H9 (cell line): ENCODE data around the gene XNDC1N. TPM values are rescaled to one million over a fixed set of nuclear protein-coding genes. Genes with fewer than 3 reads are reported as not detected.
"Not testable (repeated sequence)": the region's sequence is repeated elsewhere in the genome, so short reads cannot be mapped to it uniquely, and the experiment has no call there.

Experiments used
- DNase-seq: peaks from one replicate; pipeline ENCODE4 v3.0.0-alpha.2; 2017
- H2AFZ ChIP-seq: one replicate; pipeline ENCODE4 v1.6.1; 2013; ENCODE audit warnings: mild to moderate bottlenecking, low read length, control low read depth, moderate library complexity
- H2AK5ac ChIP-seq: 2 replicates; pipeline ENCODE4 v1.6.1; 2013; ENCODE audit warnings: low read length, control low read depth, mixed read lengths; ENCODE audit not compliant: insufficient read length
- H2BK120ac ChIP-seq: one replicate; pipeline ENCODE4 v1.6.1; 2013; ENCODE audit warnings: low read depth, mild to moderate bottlenecking, low read length, control low read depth, inconsistent platforms; ENCODE audit not compliant: poor library complexity, severe bottlenecking
- H2BK12ac ChIP-seq: 2 replicates; pipeline ENCODE4 v1.6.1; 2013; ENCODE audit warnings: low read length, control low read depth, mixed read lengths, low read depth; ENCODE audit not compliant: insufficient read length
- H2BK15ac ChIP-seq: 2 replicates; pipeline ENCODE4 v1.6.1; 2013; ENCODE audit warnings: low read depth, low read length, control low read depth
- H2BK20ac ChIP-seq: one replicate; pipeline ENCODE4 v1.6.1; 2013; ENCODE audit warnings: low read depth, mild to moderate bottlenecking, low read length, control low read depth, inconsistent platforms; ENCODE audit not compliant: poor library complexity, severe bottlenecking
- H2BK5ac ChIP-seq: 2 replicates; pipeline ENCODE4 v1.6.1; 2013; ENCODE audit warnings: low read length, control low read depth, mixed read lengths; ENCODE audit not compliant: insufficient read length
- H3K14ac ChIP-seq: 2 replicates; pipeline ENCODE4 v1.6.1; 2013; ENCODE audit warnings: low read length, control low read depth; ENCODE audit not compliant: insufficient read depth
- H3K18ac ChIP-seq: 2 replicates; pipeline ENCODE4 v1.6.1; 2013; ENCODE audit warnings: low read depth, mild to moderate bottlenecking, mixed read lengths, low read length, control low read depth; ENCODE audit not compliant: insufficient read length
- H3K23ac ChIP-seq: 2 replicates; pipeline ENCODE4 v1.6.1; 2013; ENCODE audit warnings: low read length, control low read depth, mixed read lengths, low read depth; ENCODE audit not compliant: insufficient read length
- H3K23me2 ChIP-seq: 2 replicates; pipeline ENCODE4 v1.6.1; 2013; ENCODE audit warnings: low read depth, mild to moderate bottlenecking, mixed read lengths, low read length, control low read depth; ENCODE audit not compliant: insufficient read length, poor library complexity, severe bottlenecking
- H3K27ac ChIP-seq: 2 replicates; pipeline ENCODE4 v1.5.1; 2013; ENCODE audit warnings: low read length, control low read depth, mixed read lengths, low read depth; ENCODE audit not compliant: insufficient read length
- H3K27me3 ChIP-seq: 2 replicates; pipeline ENCODE4 v1.6.1; 2013; ENCODE audit warnings: low read length, control low read depth, inconsistent platforms; ENCODE audit not compliant: insufficient read depth
- H3K4ac ChIP-seq: 2 replicates; pipeline ENCODE4 v1.6.1; 2013; ENCODE audit warnings: low read depth, mild to moderate bottlenecking, control low read depth, inconsistent platforms, low read length, moderate library complexity
- H3K4me1 ChIP-seq: 2 replicates; pipeline ENCODE4 v1.6.1; 2013; ENCODE audit warnings: low read length, control low read depth, inconsistent platforms; ENCODE audit not compliant: insufficient read depth
- H3K4me2 ChIP-seq: 2 replicates; pipeline ENCODE4 v1.6.1; 2013; ENCODE audit warnings: low read length, control low read depth, mixed read lengths; ENCODE audit not compliant: insufficient read length, insufficient read depth
- H3K56ac ChIP-seq: 2 replicates; pipeline ENCODE4 v1.6.1; 2013; ENCODE audit warnings: low read depth, mild to moderate bottlenecking, mixed read lengths, low read length, control low read depth; ENCODE audit not compliant: insufficient read length
- H3K79me1 ChIP-seq: 2 replicates; pipeline ENCODE4 v1.6.1; 2013; ENCODE audit warnings: low read depth, mild to moderate bottlenecking, moderate library complexity, low read length, control low read depth, inconsistent platforms; ENCODE audit not compliant: insufficient read depth, poor library complexity, severe bottlenecking
- H3K79me2 ChIP-seq: 2 replicates; pipeline ENCODE4 v1.6.1; 2013; ENCODE audit warnings: low read length, control low read depth, inconsistent platforms; ENCODE audit not compliant: insufficient read depth
- H3K9ac ChIP-seq: 2 replicates; pipeline ENCODE4 v1.6.1; 2013; ENCODE audit warnings: low read length, control low read depth, mixed read lengths; ENCODE audit not compliant: insufficient read length; ENCODE audit errors: extremely low read depth
- H3K9me3 ChIP-seq: one replicate; pipeline ENCODE4 v1.6.1; 2013; ENCODE audit warnings: low read depth, low read length, inconsistent platforms; ENCODE audit not compliant: control insufficient read depth
- H3T11ph ChIP-seq: one replicate; pipeline ENCODE4 v1.6.1; 2013; ENCODE audit warnings: mild to moderate bottlenecking, low read length, control low read depth, inconsistent platforms
- H4K20me1 ChIP-seq: one replicate; pipeline ENCODE4 v1.6.1; 2013; ENCODE audit not compliant: control insufficient read depth, insufficient read length, insufficient read depth
- H4K5ac ChIP-seq: 2 replicates; pipeline ENCODE4 v1.6.1; 2013; ENCODE audit warnings: low read depth, mild to moderate bottlenecking, mixed read lengths, low read length, control low read depth; ENCODE audit not compliant: insufficient read length
- H4K8ac ChIP-seq: replicated peaks from 2 replicates; pipeline ENCODE4 v1.6.1; 2013; ENCODE audit warnings: low read length, control low read depth, mixed read lengths, low read depth; ENCODE audit not compliant: insufficient read length
- H4K91ac ChIP-seq: 2 replicates; pipeline ENCODE4 v1.6.1; 2013; ENCODE audit warnings: low read depth, mild to moderate bottlenecking, moderate library complexity, mixed read lengths, low read length, control low read depth; ENCODE audit not compliant: insufficient read length
- H3K27ac Mint-ChIP-seq, 3 experiments: 2 replicates in 2 of 3; 3 replicates in 1 of 3; pipeline ENCODE4 v1.8.0; 2020 to 2021; ENCODE audit warnings: mixed read lengths in 3 of 3, mild to moderate bottlenecking in 1 of 3, moderate library complexity in 1 of 3
- H3K27me3 Mint-ChIP-seq: 2 replicates; pipeline ENCODE4 v1.8.0; 2021; ENCODE audit warnings: low read depth, mild to moderate bottlenecking, moderate library complexity, mixed read lengths
- H3K36me3 Mint-ChIP-seq, 3 experiments: 2 replicates in 2 of 3; 3 replicates in 1 of 3; pipeline ENCODE4 v1.8.0; 2020 to 2021; ENCODE audit warnings: low read depth in 3 of 3, mixed read lengths in 3 of 3; ENCODE audit not compliant: insufficient read depth in 1 of 3
- H3K4me1 Mint-ChIP-seq, 2 experiments: 2 replicates each; pipeline ENCODE4 v1.8.0; 2020; ENCODE audit warnings: mixed read lengths in 2 of 2
- H3K4me3 Mint-ChIP-seq, 2 experiments: 2 replicates in 1 of 2; 3 replicates in 1 of 2; pipeline ENCODE4 v1.8.0; 2020 to 2021; ENCODE audit warnings: mild to moderate bottlenecking in 2 of 2, mixed read lengths in 2 of 2, moderate library complexity in 1 of 2
- H3K9me3 Mint-ChIP-seq, 2 experiments: 2 replicates in 1 of 2; 3 replicates in 1 of 2; pipeline ENCODE4 v1.8.0; 2020; ENCODE audit warnings: mild to moderate bottlenecking in 2 of 2, mixed read lengths in 2 of 2, moderate library complexity in 1 of 2
- CTCF ChIP-seq: fragments of 200-600 bp; sonication (generic); conservative IDR thresholded peaks from 3 replicates; pipeline ENCODE4 v1.8.0; 2021; ENCODE audit warnings: antibody characterized with exemption, mild to moderate bottlenecking
- WGBS: extraction: QIAGEN DNeasy Blood & Tissue Kit; methylation state at CpG from one replicate; pipeline ENCODE4 v1.1.7; 2013; ENCODE audit warnings: missing lambda C conversion rate, low lambda C conversion rate, mixed read lengths; ENCODE audit not compliant: insufficient read length; ENCODE audit errors: extremely low coverage; 5-methylcytosine and 5-hydroxymethylcytosine counted together
- total RNA-seq: library from RNA; stranded (reverse); gene quantifications from 2 replicates; pipeline ENCODE4 v1.2.1, GENCODE V29; 2021

XNDC1N gene
- total RNA-seq, 1 experiment from 2014 or later = 11.0 TPM

GRCh38 chr11:71911986-71912340 lies 16.4 kb downstream of the XNDC1N start:
- peak overlapping the region in 1 of 3 experiments; percentile 58; a peak in 1 of 7 replicates for H3K27ac Mint-ChIP-seq
- not testable (repeated sequence) for H4K20me1 ChIP-seq, H3K4me3 Mint-ChIP-seq, H3K18ac ChIP-seq, H2BK20ac ChIP-seq, H3K23ac ChIP-seq, H2AFZ ChIP-seq, H2BK12ac ChIP-seq, H3K9me3 Mint-ChIP-seq, H3K79me1 ChIP-seq, H3K4me1 ChIP-seq, H2AK5ac ChIP-seq, H3K4ac ChIP-seq, H4K91ac ChIP-seq, H2BK5ac ChIP-seq, H4K8ac ChIP-seq, H3T11ph ChIP-seq, H3K27ac ChIP-seq, H3K9me3 ChIP-seq, H3K79me2 ChIP-seq, H3K4me1 Mint-ChIP-seq, H3K27me3 Mint-ChIP-seq, H2BK120ac ChIP-seq, H3K23me2 ChIP-seq, H2BK15ac ChIP-seq, DNase-seq, H3K9ac ChIP-seq, H4K5ac ChIP-seq, H3K56ac ChIP-seq, H3K27me3 ChIP-seq, H3K4me2 ChIP-seq, H3K14ac ChIP-seq
- 0 out of 3 replicates have a peak, but pooled peaks have one; percentile 2 for TF ChIP-seq CTCF
- H3K36me3 Mint-ChIP-seq = peaks cover 9 to 53% (median 46%) of the 10 kb centered on the region in 3 experiments; a peak in 6 of 7 replicates
- WGBS = no CpG with 5 or more reads among the region's 10 CpGs
